Activated CD8-positive, alpha-beta memory T cell treated with anti-CD3 and anti-CD28 coated beads, Interleukin-2, amount 50 U/mL, for 24 hours (primary cell): ENCODE results near the gene DNAJC17.

ENCODE experiments used
- DNase-seq: peaks from one replicate; pipeline ENCODE4 v3.0.0-alpha.2; 2020; ENCODE audit errors: extremely low read depth

The DNAJC17 gene

DNA sequence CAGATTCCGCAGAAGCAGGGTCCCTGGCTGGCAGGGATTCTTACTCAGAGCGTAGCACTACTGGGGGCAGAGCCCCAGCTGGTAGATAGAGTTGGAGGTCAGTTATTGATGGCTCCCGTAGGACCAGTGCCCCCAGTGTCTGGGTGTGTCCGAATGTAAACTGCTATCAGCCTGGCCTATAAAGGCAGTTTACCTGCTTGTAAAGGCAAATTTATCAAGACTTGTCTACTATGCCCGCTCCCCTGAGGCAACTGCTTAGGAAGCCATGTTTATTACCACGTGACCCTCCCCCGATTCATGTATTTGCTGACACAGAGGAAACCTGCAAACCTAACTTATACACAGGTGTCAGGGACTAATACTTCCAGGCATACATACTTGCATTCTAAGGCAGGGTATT, 21.8 kb upstream of the DNAJC17 start:
- no peak for DNase-seq

DNA sequence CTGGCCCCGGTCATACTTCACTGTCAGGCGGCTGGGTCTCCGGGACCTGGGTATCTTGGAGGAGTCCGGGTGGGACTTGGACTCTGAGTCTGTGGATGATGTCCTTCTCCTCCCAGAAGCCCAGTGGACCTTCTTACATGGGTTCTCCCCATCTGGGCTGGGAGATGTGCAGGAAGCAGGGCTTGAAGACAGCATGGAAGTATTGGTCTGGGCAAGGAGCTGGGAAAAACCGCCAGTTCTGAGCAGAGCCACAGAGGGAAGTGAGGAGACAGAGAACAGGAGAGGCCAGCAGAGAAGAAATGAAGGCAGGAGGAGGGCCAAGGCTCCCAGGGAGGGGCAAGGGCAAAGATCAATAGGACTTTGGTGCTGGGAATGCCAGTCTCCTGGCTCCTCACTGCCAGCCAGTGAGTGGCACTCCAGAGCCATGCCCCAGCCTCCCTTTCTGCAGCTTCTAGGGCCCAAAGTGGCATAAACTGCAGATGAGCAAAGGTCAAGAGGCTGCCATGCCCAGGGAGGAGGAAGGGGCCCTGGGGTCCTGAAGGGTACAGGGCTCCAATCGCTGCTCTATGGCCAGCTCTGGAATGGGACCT, 21.3 kb upstream of the DNAJC17 start, which contains the start of gene PPP1R14D:
Gene PPP1R14D (minus strand): TSS at position 262 of the 590 bp plus-strand sequence. CDS start 67 bp downstream, at position 195.
- no peak for DNase-seq

DNA sequence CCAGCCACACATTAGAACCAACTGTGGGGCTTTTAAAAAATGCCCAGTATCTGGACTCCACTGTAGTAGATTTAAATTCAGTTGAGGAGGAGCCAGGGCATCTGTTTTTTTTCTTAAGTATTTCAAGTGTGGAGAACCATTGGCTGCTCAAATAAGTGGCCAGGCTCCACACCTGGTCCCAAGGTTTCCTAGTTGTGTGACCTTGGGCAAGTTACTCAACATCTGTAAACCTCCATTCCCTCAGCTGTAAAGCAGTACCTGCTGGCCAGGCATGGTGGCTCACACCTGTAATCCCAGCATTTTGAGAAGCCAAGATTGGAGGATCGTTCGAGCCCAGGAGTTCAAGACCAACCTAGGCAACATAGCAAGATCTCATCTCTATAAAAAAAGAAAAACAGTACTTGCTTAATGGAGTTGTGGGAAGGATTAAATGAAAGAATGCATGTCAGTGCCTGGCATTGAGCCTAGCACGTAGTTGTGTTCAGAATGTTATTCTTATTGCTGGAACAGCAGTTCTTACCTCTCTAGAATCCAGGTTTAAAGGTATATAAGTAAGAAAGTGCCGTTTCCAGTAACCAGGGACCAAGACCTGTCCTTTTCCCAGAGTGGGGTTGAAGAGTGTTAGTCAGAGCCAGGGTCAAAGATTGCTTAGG, 19.3 kb upstream of the DNAJC17 start:
- no peak for DNase-seq

- no peak for DNase-seq
These were observed 18.6 kb upstream of the DNAJC17 start for GRCh38 chr15:40825661-40826422.

DNA sequence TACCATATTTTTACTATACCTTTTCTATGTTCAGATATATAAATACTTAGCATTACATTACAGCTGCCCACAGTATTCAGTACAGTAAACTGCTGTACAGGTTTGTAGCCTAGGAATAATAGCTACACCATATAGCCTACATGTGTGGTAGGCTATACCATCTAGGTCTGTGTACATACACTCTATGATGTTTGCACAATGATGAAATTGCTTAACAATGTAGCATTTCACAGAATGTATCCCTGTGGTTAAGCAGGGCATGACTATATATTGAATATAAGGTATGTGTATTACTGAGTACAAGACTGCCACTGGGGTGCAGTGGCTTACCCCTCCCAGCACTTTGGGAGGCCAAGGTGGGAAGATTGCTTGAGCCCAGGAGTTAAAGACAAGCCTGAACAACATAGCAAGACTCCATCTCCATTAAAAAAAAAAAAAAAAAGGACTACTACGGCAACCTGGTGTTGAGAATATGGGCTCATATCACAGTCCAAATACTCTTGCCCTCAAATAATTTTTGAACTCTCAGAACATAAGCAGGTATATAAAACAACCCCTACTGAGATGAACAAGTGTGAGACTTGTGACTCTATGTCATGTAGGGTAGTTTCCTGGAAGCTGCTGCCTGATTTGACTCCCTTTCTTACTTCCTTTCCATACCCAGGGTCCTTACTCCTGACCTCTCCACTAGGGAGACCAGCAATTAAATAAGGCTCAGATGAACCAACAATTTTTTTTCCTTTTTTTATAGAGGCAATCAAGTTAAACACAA, 16.5 kb upstream of the DNAJC17 start:
- no peak for DNase-seq

DNA sequence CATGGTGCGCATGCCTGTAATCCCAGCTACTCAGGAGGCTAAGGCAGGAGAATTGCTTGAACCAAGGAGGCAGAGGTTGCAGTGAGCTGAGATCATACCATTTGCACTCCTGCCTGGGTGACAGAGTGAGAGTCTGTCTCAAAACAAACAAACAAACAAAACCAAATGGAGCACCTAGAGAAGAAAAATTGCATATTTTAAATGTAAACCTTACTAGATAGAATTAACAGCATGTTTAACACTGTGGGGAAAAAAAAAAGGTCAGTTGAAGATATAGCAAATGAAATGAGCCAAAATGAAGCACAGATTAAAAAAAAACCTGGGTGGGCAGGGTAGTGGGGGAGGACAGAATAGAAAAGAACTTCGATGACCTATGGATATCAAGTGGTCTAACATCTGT, 13.9 kb upstream of the DNAJC17 start:
- DNase-seq: no peak

DNA sequence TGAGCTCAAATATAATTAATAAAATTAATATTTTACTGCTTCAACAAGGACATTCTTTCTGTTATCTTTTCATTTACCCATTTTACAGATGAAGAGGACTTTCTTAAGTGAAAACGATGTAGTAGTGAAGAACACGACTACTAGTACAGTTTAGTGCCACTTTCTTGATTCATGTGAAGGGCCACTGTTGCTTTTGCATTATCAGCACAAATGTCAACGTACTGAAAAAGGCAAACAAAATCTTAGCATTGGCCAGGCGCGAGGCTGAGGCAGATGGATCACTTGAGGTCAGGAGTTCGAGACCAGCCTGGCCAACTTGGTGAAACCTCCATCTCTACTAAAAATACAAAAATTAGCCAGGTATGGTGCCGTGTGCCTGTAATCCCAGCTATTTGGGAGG, 11.8 kb upstream of the DNAJC17 start:
- no peak for DNase-seq

DNA sequence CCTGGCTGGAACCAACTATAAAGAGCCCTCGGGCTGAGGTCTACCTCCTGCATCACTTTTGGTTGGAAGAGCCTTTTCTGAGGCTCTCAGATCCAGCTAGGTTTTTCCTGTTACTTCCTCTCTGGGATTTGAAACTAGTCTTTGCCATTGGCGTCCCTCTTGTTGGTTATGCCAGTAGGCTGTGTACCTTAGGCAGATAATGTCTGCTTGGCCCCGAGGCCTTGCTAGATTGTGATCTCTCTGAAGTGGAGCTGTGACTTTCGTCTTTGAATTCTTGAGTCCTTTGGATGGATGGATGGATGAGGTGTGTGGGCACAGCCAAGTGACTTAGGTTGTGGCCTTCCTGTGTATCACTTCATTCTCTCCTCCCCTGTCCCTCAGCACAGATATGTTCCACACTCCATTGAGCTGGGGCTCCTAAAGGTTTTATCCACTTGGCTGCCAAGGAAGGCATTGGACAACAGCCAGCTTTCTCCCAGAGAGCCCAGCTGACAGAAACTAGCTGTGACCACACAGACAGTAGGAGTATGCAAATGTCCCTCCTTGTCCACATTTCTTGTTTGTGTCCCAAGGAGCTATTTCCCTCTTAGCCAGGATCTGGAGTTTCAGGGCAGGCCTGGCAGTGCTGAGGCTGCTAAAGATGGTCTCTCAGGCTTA, 7.9 kb upstream of the DNAJC17 start:
- DNase-seq: no peak

DNA sequence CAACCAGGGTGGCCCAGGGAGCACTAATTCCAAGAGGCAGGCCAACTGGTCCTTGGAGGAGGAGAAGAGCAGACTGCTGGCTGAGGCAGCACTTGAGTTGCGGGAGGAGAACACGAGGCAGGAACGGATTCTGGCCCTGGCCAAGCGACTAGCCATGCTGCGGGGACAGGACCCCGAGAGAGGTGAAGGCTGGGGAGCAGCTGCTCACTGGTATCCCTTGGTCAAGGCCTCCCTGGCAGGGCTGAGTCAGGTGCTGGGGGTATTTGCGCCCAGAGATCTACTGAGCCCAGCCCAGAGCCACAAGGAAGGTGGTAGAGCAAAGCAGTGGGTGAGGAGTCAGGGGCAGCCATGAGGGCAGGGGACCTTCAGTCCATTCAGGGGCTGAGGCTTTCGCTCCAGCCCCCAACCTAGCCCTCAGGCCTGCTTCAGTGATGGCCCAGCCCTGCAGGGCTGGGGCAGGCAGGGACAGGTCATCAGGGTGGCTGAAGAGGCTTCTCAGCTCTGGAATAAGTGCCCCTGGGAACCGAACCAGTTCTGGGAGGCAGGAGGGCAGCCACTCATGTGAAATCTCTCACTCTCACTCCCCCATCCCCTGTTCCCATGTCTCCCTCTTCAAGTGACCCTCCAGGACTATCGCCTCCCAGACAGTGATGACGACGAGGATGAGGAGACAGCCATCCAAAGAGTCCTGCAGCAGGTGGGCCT, 5.6 kb upstream of the DNAJC17 start:
- DNase-seq: no peak

GRCh38 chr15:40808861-40809450, 1.7 kb upstream of the DNAJC17 start:
- DNase-seq: no peak

GRCh38 chr15:40807888-40808461, 702 bp upstream of the DNAJC17 start:
- DNase-seq: no peak

- no peak for DNase-seq
These were observed 623 bp downstream of the DNAJC17 start for GRCh38 chr15:40806672-40807027.

GRCh38 chr15:40803688-40804087, 3.6 kb downstream of the DNAJC17 start:
- no peak for DNase-seq

DNA sequence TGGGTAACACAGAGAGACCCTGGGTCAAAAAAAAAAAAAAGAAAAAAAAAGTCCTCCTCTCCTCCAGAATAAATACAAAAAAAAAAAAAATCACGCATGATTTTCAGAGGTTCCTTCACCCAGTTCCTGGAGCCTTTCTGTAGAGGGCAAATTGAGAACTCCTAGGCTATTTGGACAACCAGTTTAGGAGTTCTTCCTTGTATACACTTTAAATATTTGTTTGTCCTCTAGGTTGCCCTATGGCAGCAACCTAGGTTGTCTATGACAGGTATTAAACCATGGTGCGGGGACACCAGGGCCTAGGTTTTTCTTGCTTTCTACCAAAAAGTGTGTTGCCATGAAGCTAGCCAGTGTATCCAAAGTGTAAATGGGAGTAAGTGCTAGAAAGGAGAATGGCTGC, 4.2 kb downstream of the DNAJC17 start:
- no peak for DNase-seq

DNA sequence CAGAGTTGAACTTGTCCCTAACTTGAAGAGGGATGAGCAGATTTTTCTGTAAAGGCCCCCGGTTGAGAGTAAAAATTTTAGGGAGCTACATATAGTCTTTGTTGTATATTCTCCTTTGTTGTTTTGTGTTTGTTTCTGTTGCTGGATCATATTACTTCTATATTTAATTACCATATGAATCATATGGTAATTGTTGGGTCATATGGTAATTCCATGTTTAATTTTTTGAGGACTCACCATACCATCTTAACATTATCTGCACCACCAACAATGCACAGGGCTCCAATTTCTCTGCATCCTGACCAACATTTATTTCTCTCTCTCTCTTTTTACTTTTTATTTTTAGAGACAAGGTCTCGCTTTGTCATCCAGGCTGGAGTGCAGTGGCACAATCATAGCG, 7.8 kb downstream of the DNAJC17 start:
- no peak for DNase-seq

- no peak for DNase-seq
These were observed 10.8 kb downstream of the DNAJC17 start for GRCh38 chr15:40796512-40796911.

DNA sequence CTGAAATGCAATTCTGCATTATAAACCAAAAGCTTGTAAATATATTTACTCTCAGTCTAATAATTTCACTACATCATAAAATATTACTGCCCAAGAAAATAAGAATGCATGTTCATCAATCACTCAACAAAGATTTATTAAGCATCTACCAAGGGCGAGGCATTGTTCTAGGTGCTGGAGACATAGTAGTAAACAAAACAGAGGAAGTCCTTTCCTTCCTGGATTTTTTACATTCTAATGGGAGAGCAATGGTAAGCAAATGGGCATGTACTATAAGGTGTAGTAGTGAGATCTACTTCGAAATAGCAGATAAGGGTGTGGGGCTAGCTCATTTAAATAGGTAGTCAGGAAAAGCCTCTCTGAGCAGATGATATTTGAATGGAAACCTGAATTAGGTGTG, 11.2 kb downstream of the DNAJC17 start:
- no peak for DNase-seq

- DNase-seq: no peak
These were observed 13.9 kb downstream of the DNAJC17 start for GRCh38 chr15:40793216-40793989.

DNA sequence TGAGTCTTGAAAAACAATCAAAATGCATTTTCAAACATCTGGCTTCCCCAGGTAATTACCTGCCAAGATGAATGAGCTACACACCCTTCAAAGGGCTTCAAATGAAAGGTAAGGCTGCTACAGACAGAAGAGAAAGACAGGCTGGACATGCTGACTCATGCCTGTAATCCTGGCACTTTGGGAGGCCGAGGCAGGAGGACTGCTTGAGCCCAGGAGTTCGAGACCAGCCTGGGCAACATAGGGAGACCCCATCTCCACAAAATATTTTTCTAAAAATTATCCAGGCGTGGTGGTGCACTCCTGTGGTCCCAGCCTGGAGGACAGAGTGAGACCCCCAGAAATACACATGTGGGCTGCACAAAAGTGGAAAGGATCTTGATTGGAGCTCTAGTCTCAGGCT, 14.9 kb downstream of the DNAJC17 start:
- no peak for DNase-seq

DNA sequence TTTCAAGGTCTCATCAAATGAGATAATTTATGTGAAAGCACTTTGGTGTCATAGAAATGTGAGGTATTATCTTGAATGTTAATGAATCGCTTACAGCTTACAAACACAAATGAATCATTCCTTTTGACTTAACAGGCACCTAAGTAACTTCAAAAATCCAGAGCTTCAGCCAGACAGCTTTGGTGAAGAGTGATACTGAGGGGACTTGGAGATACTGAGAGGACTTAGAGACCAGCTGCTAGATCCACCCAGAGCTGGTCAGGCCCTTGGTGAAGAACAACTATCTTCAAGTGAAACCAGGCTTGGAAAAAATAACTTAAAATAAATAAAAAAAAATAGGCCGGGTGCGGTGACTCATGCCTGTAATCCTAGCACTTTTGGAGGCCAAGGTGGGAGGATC, 16.6 kb downstream of the DNAJC17 start:
- no peak for DNase-seq
